Lung (tissue), 12 donors: ENCODE results near the gene SLCO2A1. TPM values are rescaled to one million over a fixed set of nuclear protein-coding genes. Genes with fewer than 3 reads are reported as not detected.

Experiments
- ATAC-seq: fragments of 200-7000 bp; cut with Tn5 transposase; one replicate; pipeline ENCODE4 v1.9.1; 2020; ENCODE audit warnings: moderate number of reproducible peaks; ENCODE audit not compliant: insufficient read depth, low FRiP score
- DNase-seq, 3 donors: peaks; one replicate each; pipeline ENCODE4 v3.0.0-alpha.2; 2013 to 2017
- H3K27ac ChIP-seq, 2 donors: one replicate each; pipeline ENCODE4 v1.5.1; 2013; ENCODE audit warnings: mild to moderate bottlenecking in 2 of 2, moderate library complexity in 2 of 2, control low read depth in 1 of 2, inconsistent platforms in 1 of 2, low read depth in 1 of 2, low read length in 1 of 2
- H3K27me3 ChIP-seq, 3 donors: one replicate each; pipeline ENCODE4 v1.5.1; 2013; ENCODE audit warnings: low read length in 2 of 3; ENCODE audit not compliant: control insufficient read depth in 3 of 3, insufficient read depth in 3 of 3
- H3K36me3 ChIP-seq, 4 donors: one replicate each; pipeline ENCODE4 v1.5.1; 2013; ENCODE audit warnings: low read length in 4 of 4, mild to moderate bottlenecking in 1 of 4, moderate library complexity in 1 of 4; ENCODE audit not compliant: control insufficient read depth in 4 of 4, insufficient read depth in 4 of 4
- H3K4me1 ChIP-seq, 5 donors: one replicate each; pipeline ENCODE4 v1.5.1; 2013; ENCODE audit warnings: low read length in 5 of 5, mild to moderate bottlenecking in 2 of 5, moderate library complexity in 1 of 5; ENCODE audit not compliant: control insufficient read depth in 5 of 5, insufficient read depth in 5 of 5
- H3K4me3 ChIP-seq: one replicate; pipeline ENCODE4 v1.5.1; 2013; ENCODE audit warnings: mild to moderate bottlenecking, control low read depth, moderate library complexity
- H3K9ac ChIP-seq, 2 donors: one replicate each; pipeline ENCODE4 v1.5.1; 2013; ENCODE audit warnings: low read length in 2 of 2, control low read depth in 1 of 2; ENCODE audit not compliant: insufficient read depth in 1 of 2
- H3K9me3 ChIP-seq, 4 donors: one replicate each; pipeline ENCODE4 v1.5.1; 2013; ENCODE audit warnings: low read length in 3 of 4, mild to moderate bottlenecking in 1 of 4, moderate library complexity in 1 of 4; ENCODE audit not compliant: control insufficient read depth in 4 of 4, insufficient read depth in 3 of 4
- WGBS, 2 donors: extraction: QIAGEN DNeasy Blood & Tissue Kit; methylation state at CpG; one replicate each; pipeline ENCODE4 v1.1.7; 2013; 5-methylcytosine and 5-hydroxymethylcytosine counted together
- polyA plus RNA-seq, 2 donors: library from polyadenylated mRNA; stranded (reverse); fragments of 200-250 nt; gene quantifications; one replicate each; pipeline ENCODE4 v1.2.1, GENCODE V29; 2013
- total RNA-seq, 2 donors: library from RNA; depleted of rRNA in 1 of 2; stranded (reverse); fragments of >200 nt in 1 of 2; gene quantifications; one replicate each; pipeline ENCODE4 v1.2.1, GENCODE V29; 2014 to 2021
- TF ChIP-seq, protein P1 (sequence below): IDR thresholded peaks from 2 replicates; pipeline ENCODE4 v1.5.1; 2012; ENCODE audit warnings: mild to moderate bottlenecking; ENCODE audit errors: control extremely low read depth, extremely low read depth
- donor health status: control.
- donor health status: control.
- donor health status: Bipolar disorder and iron deficiency.
- donor health status: healthy.
- donor health status: DM: yes; HTN: yes; CAD: no.

SLCO2A1 gene
- total and polyA plus RNA-seq, 4 donors = 27.2 to 131 (median 42.7) TPM

DNA sequence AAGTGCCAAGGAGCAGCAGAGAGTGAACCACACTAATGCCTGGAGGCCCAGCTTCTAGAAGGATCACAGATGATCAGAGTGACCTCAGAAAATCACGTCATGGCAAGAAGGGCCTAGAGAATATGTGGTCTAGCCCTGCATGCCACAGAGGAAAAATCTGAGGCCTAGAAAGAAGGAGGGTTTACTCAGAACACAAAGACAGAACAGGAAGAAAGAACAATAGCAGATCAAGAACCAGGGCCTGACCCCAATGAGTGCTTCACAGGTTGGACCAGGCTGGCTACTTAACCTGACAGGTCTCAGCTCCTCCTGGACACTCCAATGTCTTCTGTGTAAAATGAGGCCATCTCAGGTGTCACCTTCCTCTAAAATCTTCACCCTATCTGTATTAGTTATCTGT is 148.2 kb downstream of the SLCO2A1 start:
- no peak overlapping the region for H3K4me3 ChIP-seq
- ATAC-seq (no peak), DNase-seq (no peak)
- TF ChIP-seq, protein P1, sequence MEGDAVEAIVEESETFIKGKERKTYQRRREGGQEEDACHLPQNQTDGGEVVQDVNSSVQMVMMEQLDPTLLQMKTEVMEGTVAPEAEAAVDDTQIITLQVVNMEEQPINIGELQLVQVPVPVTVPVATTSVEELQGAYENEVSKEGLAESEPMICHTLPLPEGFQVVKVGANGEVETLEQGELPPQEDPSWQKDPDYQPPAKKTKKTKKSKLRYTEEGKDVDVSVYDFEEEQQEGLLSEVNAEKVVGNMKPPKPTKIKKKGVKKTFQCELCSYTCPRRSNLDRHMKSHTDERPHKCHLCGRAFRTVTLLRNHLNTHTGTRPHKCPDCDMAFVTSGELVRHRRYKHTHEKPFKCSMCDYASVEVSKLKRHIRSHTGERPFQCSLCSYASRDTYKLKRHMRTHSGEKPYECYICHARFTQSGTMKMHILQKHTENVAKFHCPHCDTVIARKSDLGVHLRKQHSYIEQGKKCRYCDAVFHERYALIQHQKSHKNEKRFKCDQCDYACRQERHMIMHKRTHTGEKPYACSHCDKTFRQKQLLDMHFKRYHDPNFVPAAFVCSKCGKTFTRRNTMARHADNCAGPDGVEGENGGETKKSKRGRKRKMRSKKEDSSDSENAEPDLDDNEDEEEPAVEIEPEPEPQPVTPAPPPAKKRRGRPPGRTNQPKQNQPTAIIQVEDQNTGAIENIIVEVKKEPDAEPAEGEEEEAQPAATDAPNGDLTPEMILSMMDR = no peak
- H3K4me1 ChIP-seq = no peaks in the 10 kb centered on the region
- H3K27ac ChIP-seq = no peak overlapping the region
- peaks cover 0 to 4% (median 0%) of the 10 kb centered on the region in 4 donors for H3K9me3 ChIP-seq
- H3K36me3 ChIP-seq = no peaks in the 10 kb centered on the region
- H3K27me3 ChIP-seq = no peaks in the 10 kb centered on the region
- 63 to 78% methylated on average over 1 of the region's 1 CpG for WGBS, 2 donors
- no peak overlapping the region for H3K9ac ChIP-seq

DNA sequence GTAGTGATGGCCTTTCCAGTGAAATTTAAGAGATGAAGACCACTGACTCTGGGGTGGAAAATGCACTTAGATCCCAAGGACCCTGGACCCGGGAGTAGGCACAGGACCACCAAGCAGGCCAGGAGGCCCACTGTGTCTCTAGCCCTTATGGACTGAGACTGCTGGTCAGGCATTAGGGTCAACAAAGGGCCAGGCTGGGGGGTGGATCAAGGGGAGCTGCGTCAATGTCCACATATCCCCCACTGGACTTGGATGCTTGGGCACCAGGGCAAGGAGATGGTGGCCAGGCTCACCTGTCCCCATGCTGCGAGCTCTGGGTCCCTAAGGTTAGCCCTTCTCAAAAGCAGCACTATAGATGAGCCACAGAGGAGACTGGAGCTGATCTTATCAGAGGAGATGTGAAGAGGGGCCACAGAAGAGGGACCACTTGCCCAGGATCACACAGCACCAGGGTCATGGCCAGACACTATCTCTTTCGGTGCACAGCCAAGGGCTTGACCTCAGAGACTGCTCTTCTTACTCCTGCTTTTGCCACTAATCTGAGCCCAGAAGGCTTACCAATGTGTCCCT is 148.8 kb downstream of the SLCO2A1 start:
- TF ChIP-seq, protein P1 = no peak
- ATAC-seq (no peak), DNase-seq (no peak)
- Histone ChIP-seq H3K27me3 (no peaks in the 10 kb centered on the region), H3K4me1 (no peaks in the 10 kb centered on the region), H3K9ac (no peak overlapping the region), H3K27ac (no peak overlapping the region), H3K36me3 (no peaks in the 10 kb centered on the region), H3K9me3 (peaks cover 0 to 4% (median 0%) of the 10 kb centered on the region in 4 donors), H3K4me3 (no peak overlapping the region)
- 92 to 95% methylated on average over 4 of the region's 4 CpGs for WGBS, 2 donors

DNA sequence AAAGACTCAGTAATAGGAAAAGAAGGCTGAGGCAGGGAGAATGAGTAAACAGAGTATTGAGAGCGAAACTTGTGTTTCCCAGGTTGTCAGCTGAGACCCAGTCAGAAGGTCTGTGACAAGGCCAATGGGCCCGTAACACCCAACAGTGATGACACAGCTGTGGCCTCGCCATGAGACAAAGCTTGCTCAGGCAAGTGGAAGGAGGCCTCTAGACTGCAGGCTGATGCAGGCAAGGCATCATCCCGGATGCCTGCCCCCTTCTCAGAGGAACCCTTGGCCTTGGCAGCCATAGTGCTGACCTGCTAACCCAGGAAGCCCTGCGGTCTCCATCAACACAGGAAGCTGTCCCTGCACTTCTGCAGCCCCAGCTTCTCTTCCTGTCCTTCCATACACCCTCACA is 149.4 kb downstream of the SLCO2A1 start:
- H3K9ac ChIP-seq = no peak overlapping the region
- TF ChIP-seq, protein P1 = no peak
- no peaks in the 10 kb centered on the region for H3K27me3 ChIP-seq
- no peaks in the 10 kb centered on the region for H3K4me1 ChIP-seq
- H3K36me3 ChIP-seq = no peaks in the 10 kb centered on the region
- ATAC-seq (peak; percentile 25), DNase-seq (no peak)
- no peak overlapping the region for H3K27ac ChIP-seq
- no peak overlapping the region for H3K4me3 ChIP-seq
- WGBS, 2 donors = 84 to 89% methylated on average over 5 of the region's 5 CpGs
- peaks cover 0 to 4% (median 0%) of the 10 kb centered on the region in 4 donors for H3K9me3 ChIP-seq

DNA sequence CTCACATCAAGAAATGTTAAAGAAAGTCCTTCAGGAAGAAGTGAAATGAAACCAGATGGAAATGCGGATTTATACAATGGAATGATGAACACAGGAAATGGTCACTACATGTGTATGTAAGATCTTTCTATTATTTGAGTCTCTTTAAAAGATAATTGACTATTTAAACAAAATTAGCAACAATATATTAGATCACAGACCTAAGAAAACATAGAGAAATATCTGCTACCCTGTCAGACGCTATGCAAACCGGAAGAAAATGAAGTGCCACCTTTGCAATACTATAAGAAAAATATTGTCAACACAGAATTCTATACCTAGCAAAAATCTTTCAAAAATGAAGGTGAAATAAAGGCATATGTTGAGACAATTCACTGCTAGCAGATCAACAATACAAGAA is 151.2 kb downstream of the SLCO2A1 start:
- Histone ChIP-seq H3K27me3 (no peaks in the 10 kb centered on the region), H3K4me3 (no peak overlapping the region), H3K4me1 (no peaks in the 10 kb centered on the region), H3K27ac (no peak overlapping the region), H3K9ac (no peak overlapping the region), H3K9me3 (peaks cover 0 to 4% (median 0%) of the 10 kb centered on the region in 4 donors), H3K36me3 (no peaks in the 10 kb centered on the region)
- 82 to 96% methylated on average over 3 of the region's 3 CpGs for WGBS, 2 donors
- TF ChIP-seq, protein P1 = no peak
- ATAC-seq = no peak
- DNase-seq = no peak
